Vagina (tissue), 2 donors: Measurements from ENCODE around the gene RNU2-1.

Experiments
- CTCF ChIP-seq, 3 experiments: fragments of 450-650 bp in 2 of 3; fragments of 200-600 bp in 1 of 3; sonication (generic) in 1 of 3; IDR thresholded peaks; one replicate each; pipeline ENCODE4 v1.5.1; 2017 to 2019; ENCODE audit warnings: antibody characterized with exemption in 3 of 3, mild to moderate bottlenecking in 2 of 3, moderate library complexity in 2 of 3
- POLR2A ChIP-seq, 2 donors: fragments of 450-650 bp; IDR thresholded peaks; one replicate each; pipeline ENCODE4 v1.6.1; 2017; ENCODE audit warnings: antibody characterized with exemption in 2 of 2, mild to moderate bottlenecking in 2 of 2, moderate library complexity in 2 of 2
- POLR2AphosphoS5 ChIP-seq, 2 donors: sonication (generic); formaldehyde crosslinking; IDR thresholded peaks; one replicate each; pipeline ENCODE4 v1.9.0; 2017; ENCODE audit warnings: antibody characterized with exemption in 2 of 2, mild to moderate bottlenecking in 2 of 2, low read depth in 1 of 2; ENCODE audit not compliant: insufficient read depth in 1 of 2

- no peak for TF ChIP-seq CTCF (IDR thresholded peaks at IDR 0.05)
- no peak for TF ChIP-seq POLR2A (IDR thresholded peaks at IDR 0.05)
- no peak for TF ChIP-seq POLR2AphosphoS5 (IDR thresholded peaks at IDR 0.05; ENCODE audit: insufficient read depth in 1 of 2, low read depth in 1 of 2)
These were observed 23.2 kb downstream of the RNU2-1 start for GRCh38 chr17:43210576-43210975.
